ENCODE measurements around the gene CIDEB. TPM values are rescaled to one million over a fixed set of nuclear protein-coding genes. Genes with fewer than 3 reads are reported as not detected.
"Not testable (repeated sequence)": the region's sequence is repeated elsewhere in the genome, so short reads cannot be mapped to it uniquely, and the experiment has no call there.

CIDEB gene
- total RNA-seq, 1 experiment from 2014 or later = not detected

DNA sequence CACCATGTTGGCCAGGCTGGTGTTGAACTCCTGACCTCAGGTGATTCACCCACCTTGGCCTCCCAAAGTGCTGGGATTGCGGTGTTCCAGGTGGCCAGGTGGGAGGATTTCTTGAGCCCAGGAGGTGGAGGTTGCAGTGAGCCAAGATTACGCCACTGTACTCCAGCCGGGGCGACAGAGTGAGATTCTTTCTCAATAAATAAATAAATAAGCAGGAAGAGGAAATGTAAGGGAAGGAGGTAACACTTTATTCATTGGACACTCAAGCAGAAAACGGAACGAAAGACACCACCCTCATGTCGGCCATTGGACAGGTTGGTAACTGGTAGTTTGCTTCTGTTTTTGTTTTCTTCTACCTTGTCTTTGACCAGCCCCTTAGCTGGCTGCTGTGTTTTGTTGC is 47.2 kb upstream of the CIDEB start:
- no peaks in the 10 kb centered on the region for H3K9me3 ChIP-seq (ENCODE audit: control insufficient read depth, low read depth, low read length)
- no peak overlapping the region for H3K27ac ChIP-seq (ENCODE audit: insufficient read length, low read depth, low read length)
- H2BK12ac ChIP-seq (ENCODE audit: insufficient read length, low read depth, low read length) = no peak overlapping the region
- H3K27me3 ChIP-seq (ENCODE audit: insufficient read depth, low read length) = no peaks in the 10 kb centered on the region; the same call in 1 of the 2 replicates
- H3K9ac ChIP-seq (ENCODE audit: extremely low read depth, insufficient read length, low read length) = no peak overlapping the region
- no peak overlapping the region for H4K8ac ChIP-seq (replicated peaks; ENCODE audit: insufficient read length, low read depth, low read length)
- peaks cover 68% of the 10 kb centered on the region for H3K27me3 Mint-ChIP-seq (ENCODE audit: low read depth)
- H2AFZ ChIP-seq (ENCODE audit: low read length) = no peak overlapping the region
- no peak overlapping the region for H4K91ac ChIP-seq (ENCODE audit: insufficient read length, low read depth, low read length)
- no peak overlapping the region for H3K18ac ChIP-seq (ENCODE audit: insufficient read length, low read depth, low read length)
- no peak overlapping the region for H2BK5ac ChIP-seq (ENCODE audit: insufficient read length, low read length)
- H3K36me3 Mint-ChIP-seq (ENCODE audit: insufficient read depth in 1 of 3, low read depth in 3 of 3) = no peaks in the 10 kb centered on the region
- H3K4me3 Mint-ChIP-seq = no peak overlapping the region
- H2BK20ac ChIP-seq (ENCODE audit: low read depth, low read length, poor library complexity, severe bottlenecking) = no peak overlapping the region
- H3K4me2 ChIP-seq (ENCODE audit: insufficient read depth, insufficient read length, low read length) = no peak overlapping the region
- no peak overlapping the region for H3K56ac ChIP-seq (ENCODE audit: insufficient read length, low read depth, low read length)
- H2BK15ac ChIP-seq (ENCODE audit: low read depth, low read length) = no peak overlapping the region
- H3K4ac ChIP-seq (ENCODE audit: low read depth, low read length) = no peak overlapping the region
- WGBS (ENCODE audit: extremely low coverage, insufficient read length, low lambda C conversion rate) = no CpG with 5 or more reads among the region's 7 CpGs
- H3K27ac Mint-ChIP-seq = no peak overlapping the region
- TF ChIP-seq, protein P1, sequence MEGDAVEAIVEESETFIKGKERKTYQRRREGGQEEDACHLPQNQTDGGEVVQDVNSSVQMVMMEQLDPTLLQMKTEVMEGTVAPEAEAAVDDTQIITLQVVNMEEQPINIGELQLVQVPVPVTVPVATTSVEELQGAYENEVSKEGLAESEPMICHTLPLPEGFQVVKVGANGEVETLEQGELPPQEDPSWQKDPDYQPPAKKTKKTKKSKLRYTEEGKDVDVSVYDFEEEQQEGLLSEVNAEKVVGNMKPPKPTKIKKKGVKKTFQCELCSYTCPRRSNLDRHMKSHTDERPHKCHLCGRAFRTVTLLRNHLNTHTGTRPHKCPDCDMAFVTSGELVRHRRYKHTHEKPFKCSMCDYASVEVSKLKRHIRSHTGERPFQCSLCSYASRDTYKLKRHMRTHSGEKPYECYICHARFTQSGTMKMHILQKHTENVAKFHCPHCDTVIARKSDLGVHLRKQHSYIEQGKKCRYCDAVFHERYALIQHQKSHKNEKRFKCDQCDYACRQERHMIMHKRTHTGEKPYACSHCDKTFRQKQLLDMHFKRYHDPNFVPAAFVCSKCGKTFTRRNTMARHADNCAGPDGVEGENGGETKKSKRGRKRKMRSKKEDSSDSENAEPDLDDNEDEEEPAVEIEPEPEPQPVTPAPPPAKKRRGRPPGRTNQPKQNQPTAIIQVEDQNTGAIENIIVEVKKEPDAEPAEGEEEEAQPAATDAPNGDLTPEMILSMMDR (conservative IDR thresholded peaks at IDR 0.05) = no peak
- H3T11ph ChIP-seq (ENCODE audit: low read length) = no peak overlapping the region
- no peak for DNase-seq
- no peak overlapping the region for H2AK5ac ChIP-seq (ENCODE audit: insufficient read length, low read length)
- no peaks in the 10 kb centered on the region for H3K23me2 ChIP-seq (ENCODE audit: insufficient read length, low read depth, low read length, poor library complexity, severe bottlenecking)
- no peak overlapping the region for H3K23ac ChIP-seq (ENCODE audit: insufficient read length, low read depth, low read length)
- no peak overlapping the region for H2BK120ac ChIP-seq (ENCODE audit: low read depth, low read length, poor library complexity, severe bottlenecking)
- H4K20me1 ChIP-seq (ENCODE audit: control insufficient read depth, insufficient read depth, insufficient read length) = no peaks in the 10 kb centered on the region
- no peak overlapping the region for H3K14ac ChIP-seq (ENCODE audit: insufficient read depth, low read length)
- H3K4me1 Mint-ChIP-seq = no peaks in the 10 kb centered on the region
- H3K79me2 ChIP-seq (ENCODE audit: insufficient read depth, low read length) = no peaks in the 10 kb centered on the region
- no peaks in the 10 kb centered on the region for H3K4me1 ChIP-seq (ENCODE audit: insufficient read depth, low read length)
- H3K79me1 ChIP-seq (ENCODE audit: insufficient read depth, low read depth, low read length, poor library complexity, severe bottlenecking) = no peaks in the 10 kb centered on the region
- H3K9me3 Mint-ChIP-seq = no peaks in the 10 kb centered on the region; a peak in 1 of 5 replicates
- no peak overlapping the region for H4K5ac ChIP-seq (ENCODE audit: insufficient read length, low read depth, low read length)

- not testable (repeated sequence) for DNase-seq; H2BK120ac ChIP-seq (ENCODE audit: low read depth, low read length, poor library complexity, severe bottlenecking); H3K27ac ChIP-seq (ENCODE audit: insufficient read length, low read depth, low read length); H2AK5ac ChIP-seq (ENCODE audit: insufficient read length, low read length); H3K27ac Mint-ChIP-seq; H3K4ac ChIP-seq (ENCODE audit: low read depth, low read length); H3K4me2 ChIP-seq (ENCODE audit: insufficient read depth, insufficient read length, low read length); H3T11ph ChIP-seq (ENCODE audit: low read length); H3K23ac ChIP-seq (ENCODE audit: insufficient read length, low read depth, low read length); H3K4me3 Mint-ChIP-seq; H2BK5ac ChIP-seq (ENCODE audit: insufficient read length, low read length); H4K91ac ChIP-seq (ENCODE audit: insufficient read length, low read depth, low read length); H2BK12ac ChIP-seq (ENCODE audit: insufficient read length, low read depth, low read length); H3K56ac ChIP-seq (ENCODE audit: insufficient read length, low read depth, low read length); H3K79me2 ChIP-seq (ENCODE audit: insufficient read depth, low read length); H4K20me1 ChIP-seq (ENCODE audit: control insufficient read depth, insufficient read depth, insufficient read length); H3K36me3 Mint-ChIP-seq (ENCODE audit: insufficient read depth in 1 of 3, low read depth in 3 of 3); H3K9me3 ChIP-seq (ENCODE audit: control insufficient read depth, low read depth, low read length); H3K23me2 ChIP-seq (ENCODE audit: insufficient read length, low read depth, low read length, poor library complexity, severe bottlenecking); H3K9me3 Mint-ChIP-seq; H3K18ac ChIP-seq (ENCODE audit: insufficient read length, low read depth, low read length); H2BK20ac ChIP-seq (ENCODE audit: low read depth, low read length, poor library complexity, severe bottlenecking); H3K9ac ChIP-seq (ENCODE audit: extremely low read depth, insufficient read length, low read length); H3K79me1 ChIP-seq (ENCODE audit: insufficient read depth, low read depth, low read length, poor library complexity, severe bottlenecking); H4K5ac ChIP-seq (ENCODE audit: insufficient read length, low read depth, low read length); H3K27me3 ChIP-seq (ENCODE audit: insufficient read depth, low read length); H2AFZ ChIP-seq (ENCODE audit: low read length); H2BK15ac ChIP-seq (ENCODE audit: low read depth, low read length); H4K8ac ChIP-seq (replicated peaks; ENCODE audit: insufficient read length, low read depth, low read length); H3K4me1 ChIP-seq (ENCODE audit: insufficient read depth, low read length); H3K14ac ChIP-seq (ENCODE audit: insufficient read depth, low read length); H3K4me1 Mint-ChIP-seq
- WGBS (ENCODE audit: extremely low coverage, insufficient read length, low lambda C conversion rate) = no CpG with 5 or more reads among the region's 3 CpGs
- H3K27me3 Mint-ChIP-seq (ENCODE audit: low read depth) = peaks cover 68% of the 10 kb centered on the region
Measured at GRCh38 chr14:24354482-24354825, 46.7 kb upstream of the CIDEB start.
